ENCODE results near the gene CHTF18. TPM values are rescaled to one million over a fixed set of nuclear protein-coding genes. Genes with fewer than 3 reads are reported as not detected.
A peak's percentile ranks its signal among the peaks of the same experiment; 100 is the strongest.

Gene CHTF18
- polyA plus RNA-seq, 3 donors, result 0.57 to 13.8 (median 2.2) TPM

GRCh38 chr16:764848-765487 is 23.5 kb upstream of the CHTF18 start:
- intact Hi-C loops (cut with micrococcal nuclease), result no loop called here
- no peaks in the 10 kb centered on the region for H3K36me3 ChIP-seq (replicated peaks in 1 of 2; ENCODE audit: control insufficient read depth in 1 of 2, insufficient read depth in 2 of 2, low read length in 2 of 2)
- no peaks in the 10 kb centered on the region for H3K9me3 Mint-ChIP-seq
- H3K27me3 Mint-ChIP-seq (ENCODE audit: low read depth in 3 of 3), result peaks cover 0 to 11% (median 1%) of the 10 kb centered on the region in 3 donors
- WGBS (ENCODE audit: insufficient coverage), result 95% methylated on average over 34 of the region's 38 CpGs
- H3K9ac ChIP-seq (ENCODE audit: insufficient read depth, low read length, poor library complexity, severe bottlenecking), result no peak overlapping the region
- H3K9me3 ChIP-seq (replicated peaks in 1 of 2; ENCODE audit: control insufficient read depth in 1 of 2, insufficient read depth in 1 of 2, low read length in 2 of 2), result no peaks in the 10 kb centered on the region
- TF ChIP-seq CTCF (IDR thresholded peaks at IDR 0.05), result no peak
- no peak overlapping the region for H3K4me2 ChIP-seq (replicated peaks; ENCODE audit: extremely low read depth, low read length, poor library complexity, severe bottlenecking)
- H3K27ac Mint-ChIP-seq, result peak overlapping the region in 1 of 7 donors; percentile 77
- no peak for DNase-seq
- H3K4me3 Mint-ChIP-seq, result no peak overlapping the region
- H3K4me1 ChIP-seq (ENCODE audit: control insufficient read depth in 1 of 2, insufficient read depth in 2 of 2, low read length in 2 of 2), result no peaks in the 10 kb centered on the region
- no peaks in the 10 kb centered on the region for H4K20me1 ChIP-seq (ENCODE audit: insufficient read depth, low read length)
- no peaks in the 10 kb centered on the region for H3K36me3 Mint-ChIP-seq
- no peak overlapping the region for H3K4me3 ChIP-seq (replicated peaks in 1 of 3; ENCODE audit: low read depth in 2 of 3, low read length in 3 of 3)
- H3K27me3 ChIP-seq (ENCODE audit: control insufficient read depth in 2 of 2, insufficient read depth in 2 of 2, low read length in 2 of 2), result peaks cover 0 to 2% of the 10 kb centered on the region in 2 donors
- H3K79me2 ChIP-seq (ENCODE audit: insufficient read depth, low read length), result no peaks in the 10 kb centered on the region
- no peak overlapping the region for H2AFZ ChIP-seq (ENCODE audit: insufficient read depth, low read depth, low read length, poor library complexity, severe bottlenecking)
- H3K4me1 Mint-ChIP-seq, result no peaks in the 10 kb centered on the region
- H3K27ac ChIP-seq (ENCODE audit: low read depth in 1 of 2, low read length in 2 of 2), result no peak overlapping the region

GRCh38 chr16:765488-765865 is 22.9 kb upstream of the CHTF18 start:
- no peak overlapping the region for H3K27ac ChIP-seq (ENCODE audit: low read depth in 1 of 2, low read length in 2 of 2)
- no peaks in the 10 kb centered on the region for H3K36me3 ChIP-seq (replicated peaks in 1 of 2; ENCODE audit: control insufficient read depth in 1 of 2, insufficient read depth in 2 of 2, low read length in 2 of 2)
- peaks cover 0 to 2% of the 10 kb centered on the region in 2 donors for H3K27me3 ChIP-seq (ENCODE audit: control insufficient read depth in 2 of 2, insufficient read depth in 2 of 2, low read length in 2 of 2)
- intact Hi-C loops (cut with micrococcal nuclease), result no loop called here
- H3K4me3 ChIP-seq (replicated peaks in 1 of 3; ENCODE audit: low read depth in 2 of 3, low read length in 3 of 3), result no peak overlapping the region
- Mint-ChIP-seq H3K36me3 (no peaks in the 10 kb centered on the region), H3K9me3 (no peaks in the 10 kb centered on the region), H3K27me3 (ENCODE audit: low read depth in 3 of 3) (peaks cover 0 to 11% (median 1%) of the 10 kb centered on the region in 3 donors), H3K4me3 (no peak overlapping the region), H3K4me1 (no peaks in the 10 kb centered on the region), H3K27ac (peak overlapping the region in 1 of 7 donors; percentile 77)
- H3K9ac ChIP-seq (ENCODE audit: insufficient read depth, low read length, poor library complexity, severe bottlenecking), result no peak overlapping the region
- H4K20me1 ChIP-seq (ENCODE audit: insufficient read depth, low read length), result no peaks in the 10 kb centered on the region
- no peaks in the 10 kb centered on the region for H3K79me2 ChIP-seq (ENCODE audit: insufficient read depth, low read length)
- H3K4me1 ChIP-seq (ENCODE audit: control insufficient read depth in 1 of 2, insufficient read depth in 2 of 2, low read length in 2 of 2), result no peaks in the 10 kb centered on the region
- WGBS (ENCODE audit: insufficient coverage), result 98% methylated on average over 28 of the region's 29 CpGs
- H3K9me3 ChIP-seq (replicated peaks in 1 of 2; ENCODE audit: control insufficient read depth in 1 of 2, insufficient read depth in 1 of 2, low read length in 2 of 2), result no peaks in the 10 kb centered on the region
- no peak for DNase-seq
- no peak overlapping the region for H2AFZ ChIP-seq (ENCODE audit: insufficient read depth, low read depth, low read length, poor library complexity, severe bottlenecking)
- no peak overlapping the region for H3K4me2 ChIP-seq (replicated peaks; ENCODE audit: extremely low read depth, low read length, poor library complexity, severe bottlenecking)
- no peak for TF ChIP-seq CTCF (IDR thresholded peaks at IDR 0.05)
